ENCODE measurements around the gene RSPH1.

The RSPH1 gene

DNA sequence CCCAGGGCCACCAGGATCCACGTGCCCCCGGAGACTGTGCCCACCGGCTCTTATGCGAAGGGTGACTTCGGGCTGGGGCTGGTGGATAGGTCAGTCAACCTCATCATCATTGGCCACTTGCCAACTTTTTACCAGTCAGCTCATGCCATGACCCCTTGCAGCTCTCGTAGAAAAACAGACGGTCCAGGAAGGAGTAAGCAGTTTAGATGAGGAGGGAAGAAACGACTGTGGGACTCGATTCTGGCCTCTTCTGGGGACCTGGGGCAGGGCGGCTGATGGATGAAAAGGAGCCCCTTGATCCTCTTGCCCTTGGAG, 51.3 kb downstream of the RSPH1 start:
- H3K4me3 ChIP-seq (ENCODE audit: low read depth, low read length): no peak overlapping the region
- DNase-seq (ENCODE audit: low read depth): no peak
- TF ChIP-seq, protein P1, sequence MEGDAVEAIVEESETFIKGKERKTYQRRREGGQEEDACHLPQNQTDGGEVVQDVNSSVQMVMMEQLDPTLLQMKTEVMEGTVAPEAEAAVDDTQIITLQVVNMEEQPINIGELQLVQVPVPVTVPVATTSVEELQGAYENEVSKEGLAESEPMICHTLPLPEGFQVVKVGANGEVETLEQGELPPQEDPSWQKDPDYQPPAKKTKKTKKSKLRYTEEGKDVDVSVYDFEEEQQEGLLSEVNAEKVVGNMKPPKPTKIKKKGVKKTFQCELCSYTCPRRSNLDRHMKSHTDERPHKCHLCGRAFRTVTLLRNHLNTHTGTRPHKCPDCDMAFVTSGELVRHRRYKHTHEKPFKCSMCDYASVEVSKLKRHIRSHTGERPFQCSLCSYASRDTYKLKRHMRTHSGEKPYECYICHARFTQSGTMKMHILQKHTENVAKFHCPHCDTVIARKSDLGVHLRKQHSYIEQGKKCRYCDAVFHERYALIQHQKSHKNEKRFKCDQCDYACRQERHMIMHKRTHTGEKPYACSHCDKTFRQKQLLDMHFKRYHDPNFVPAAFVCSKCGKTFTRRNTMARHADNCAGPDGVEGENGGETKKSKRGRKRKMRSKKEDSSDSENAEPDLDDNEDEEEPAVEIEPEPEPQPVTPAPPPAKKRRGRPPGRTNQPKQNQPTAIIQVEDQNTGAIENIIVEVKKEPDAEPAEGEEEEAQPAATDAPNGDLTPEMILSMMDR (IDR thresholded peaks at IDR 0.05; ENCODE audit: low read depth, low read length, missing control alignments): no peak
- in situ Hi-C loops (cut with HindIII; ENCODE audit: low sequenced_read_pairs): no loop called here

DNA sequence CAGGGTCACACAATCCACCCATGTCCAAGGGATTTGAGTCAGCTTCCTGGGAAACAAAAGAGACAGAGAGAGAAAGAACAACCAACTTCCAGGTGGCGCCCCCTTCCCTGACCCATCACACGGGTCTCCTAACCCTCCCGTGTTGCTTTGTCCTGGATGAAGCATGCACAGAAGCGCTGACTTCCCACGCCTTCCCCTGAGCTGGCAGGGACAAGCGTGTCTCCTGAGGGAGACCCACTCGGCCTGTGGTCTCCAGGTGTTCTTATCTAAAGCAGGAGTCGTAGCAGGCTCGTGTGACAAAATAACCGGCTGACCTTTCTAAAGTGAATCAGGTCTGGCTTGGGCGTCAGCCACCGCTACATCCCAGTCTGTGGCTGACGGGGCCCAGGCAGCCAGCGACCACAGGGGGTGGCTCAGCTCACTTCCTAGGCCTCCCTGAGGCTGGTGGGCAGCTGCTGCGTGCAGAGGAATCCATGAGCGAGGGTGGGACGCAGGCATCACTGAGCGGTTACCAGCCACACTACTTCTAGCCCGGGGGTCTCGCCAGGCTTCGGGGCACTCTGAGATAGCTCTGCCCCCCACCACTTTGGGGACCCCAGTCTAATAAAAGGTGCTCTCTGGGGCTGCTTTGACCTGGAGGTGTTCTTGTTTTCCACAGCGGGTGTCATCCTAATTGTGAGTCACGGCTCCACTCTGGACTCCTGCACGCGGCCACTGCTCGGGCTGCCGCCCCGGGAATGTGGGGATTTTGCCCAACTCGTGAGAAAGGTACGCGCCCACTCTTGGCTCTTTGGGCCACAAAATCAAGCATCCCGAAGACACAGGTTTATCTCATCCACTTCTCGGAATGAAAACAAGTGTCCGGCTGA, 51.9 kb downstream of the RSPH1 start:
- TF ChIP-seq, protein P1 (IDR thresholded peaks at IDR 0.05; ENCODE audit: low read depth, low read length, missing control alignments): no peak
- DNase-seq (ENCODE audit: low read depth): no peak
- in situ Hi-C loops (cut with HindIII; ENCODE audit: low sequenced_read_pairs): no loop called here
- H3K4me3 ChIP-seq (ENCODE audit: low read depth, low read length): no peak overlapping the region

DNA sequence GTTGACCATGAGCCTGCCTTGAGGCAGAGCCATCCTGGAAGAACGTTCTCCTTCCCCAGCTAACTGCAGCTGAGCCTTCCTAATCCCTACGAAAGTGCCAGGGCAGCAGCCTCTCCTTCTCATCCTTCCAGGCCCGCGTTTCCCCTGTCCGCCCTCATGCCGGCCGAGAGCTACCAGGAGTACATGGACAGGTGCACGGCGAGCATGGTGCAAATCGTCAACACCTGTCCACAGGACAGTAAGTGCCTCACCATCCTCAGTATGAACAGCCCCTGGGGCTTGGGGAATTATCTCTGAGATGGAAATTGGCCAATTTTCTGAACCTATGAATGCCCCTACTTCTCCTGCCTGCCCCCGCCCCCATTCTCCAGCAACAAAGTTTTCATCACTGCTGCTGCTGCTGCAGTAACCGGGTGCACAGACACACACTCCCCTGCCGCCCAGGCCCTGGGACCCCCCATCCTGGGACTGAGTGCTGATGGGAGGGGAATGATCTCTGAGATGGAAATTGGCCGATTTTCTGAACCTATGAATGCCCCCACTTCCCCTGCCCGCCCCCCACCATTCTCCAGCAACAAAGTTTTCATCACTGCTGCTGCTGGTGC, 52.7 kb downstream of the RSPH1 start:
- in situ Hi-C loops (cut with HindIII; ENCODE audit: low sequenced_read_pairs): no loop called here
- TF ChIP-seq, protein P1 (IDR thresholded peaks at IDR 0.05; ENCODE audit: low read depth, low read length, missing control alignments): no peak
- no peak overlapping the region for H3K4me3 ChIP-seq (ENCODE audit: low read depth, low read length)
- no peak for DNase-seq (ENCODE audit: low read depth)

DNA sequence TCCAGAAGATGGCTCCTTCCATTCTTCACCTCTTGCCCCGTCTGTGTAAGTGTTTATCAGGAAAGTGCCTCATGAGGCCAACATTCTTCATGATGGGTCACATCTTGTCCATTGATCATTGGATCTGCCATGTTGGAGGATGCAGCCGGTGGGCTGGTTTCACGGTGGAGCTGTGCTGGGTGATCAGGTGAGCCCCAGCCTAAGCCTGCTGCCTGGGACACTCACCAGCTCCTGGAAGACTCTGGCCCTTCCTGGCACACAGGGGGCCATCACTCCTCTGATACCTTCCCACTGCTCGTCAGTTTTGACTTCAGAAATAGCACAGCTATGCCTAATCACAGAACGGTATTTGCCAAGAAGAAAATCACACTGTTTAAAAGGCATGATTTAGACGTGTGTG, 54.1 kb downstream of the RSPH1 start:
- in situ Hi-C loops (cut with HindIII; ENCODE audit: low sequenced_read_pairs): no loop called here
- DNase-seq (ENCODE audit: low read depth): no peak
- TF ChIP-seq, protein P1 (IDR thresholded peaks at IDR 0.05; ENCODE audit: low read depth, low read length, missing control alignments): no peak
- H3K4me3 ChIP-seq (ENCODE audit: low read depth, low read length): no peak overlapping the region

DNA sequence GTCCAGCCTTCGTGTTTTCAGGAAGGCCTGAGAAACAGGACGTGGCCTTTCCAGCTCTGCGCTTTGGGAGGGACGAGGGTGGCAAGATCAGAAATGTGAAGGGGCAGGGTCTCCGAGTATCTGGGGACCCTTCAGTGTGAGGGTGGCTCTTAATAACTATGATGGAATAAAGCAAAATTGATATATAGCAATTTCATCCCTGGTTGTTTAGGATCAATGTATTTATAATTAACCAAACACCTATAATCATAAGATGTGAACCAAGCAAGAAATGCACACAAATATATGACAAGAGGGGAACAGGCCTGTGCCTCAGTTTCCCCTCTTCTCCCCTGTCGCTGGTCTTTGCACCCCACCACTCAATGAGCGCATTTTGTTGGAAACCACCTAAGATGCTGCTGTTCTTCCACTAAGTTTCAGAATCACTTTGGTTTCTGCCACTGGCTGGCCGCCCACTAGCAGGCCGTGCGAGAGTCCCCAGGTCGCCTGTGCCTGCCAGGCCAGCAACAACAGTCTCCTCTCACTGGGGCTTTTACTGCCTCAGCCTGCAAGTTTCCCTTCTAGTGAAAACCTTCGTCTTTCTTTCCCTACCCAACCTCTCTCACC, 55.7 kb downstream of the RSPH1 start:
- TF ChIP-seq, protein P1 (IDR thresholded peaks at IDR 0.05; ENCODE audit: low read depth, low read length, missing control alignments): no peak
- in situ Hi-C loops (cut with HindIII; ENCODE audit: low sequenced_read_pairs): no loop called here

DNA sequence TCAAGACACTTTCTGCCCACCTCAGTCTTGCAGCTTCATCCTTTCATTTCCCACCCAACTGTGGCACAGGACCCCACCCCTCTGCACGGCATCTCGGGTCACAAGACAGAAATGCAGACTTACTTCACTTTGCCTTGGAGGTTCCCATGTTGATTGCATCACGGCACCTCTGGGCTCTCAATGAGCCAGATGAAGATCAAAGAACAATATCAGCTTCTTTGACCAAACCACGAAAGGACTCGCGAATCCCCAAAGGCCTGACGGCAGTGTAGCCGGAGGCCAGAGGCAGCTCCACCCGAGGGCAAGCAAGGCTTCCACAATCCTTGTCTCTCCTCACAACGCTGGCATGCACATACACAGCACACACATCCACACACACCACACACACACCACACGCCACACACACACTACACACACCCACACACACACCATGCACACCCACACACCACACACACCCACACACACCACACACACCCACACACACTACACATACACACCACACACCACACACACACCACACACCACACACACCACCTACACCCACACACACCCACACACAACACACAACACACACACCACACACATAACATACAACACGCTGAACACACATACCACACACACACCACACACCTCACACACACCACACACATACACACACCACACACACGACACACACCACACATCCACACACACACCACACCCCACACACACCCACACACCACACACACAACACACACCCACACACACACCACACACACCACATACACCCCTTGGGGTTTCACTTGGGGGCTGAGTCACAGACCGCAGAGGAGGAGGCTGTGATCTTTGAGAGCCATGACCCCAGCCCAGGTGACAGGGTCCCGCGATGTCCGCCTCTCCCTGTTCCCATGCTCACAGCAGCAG, 56.5 kb downstream of the RSPH1 start:
- DNase-seq (ENCODE audit: low read depth): no peak
- in situ Hi-C loops (cut with HindIII; ENCODE audit: low sequenced_read_pairs): no loop called here
- TF ChIP-seq, protein P1 (IDR thresholded peaks at IDR 0.05; ENCODE audit: low read depth, low read length, missing control alignments): no peak
- H3K4me3 ChIP-seq (ENCODE audit: low read depth, low read length): no peak overlapping the region

More for the DNA sequence above, 55.7 kb downstream of the RSPH1 start:
- H3K4me3 ChIP-seq (ENCODE audit: low read depth, low read length): no peak overlapping the region
- no peak for DNase-seq (ENCODE audit: low read depth)

Data from astrocyte of the cerebellum (primary cell).